AG09309 (cell line): ENCODE results near the gene TMEM63C.
"Not testable (repeated sequence)": the region's sequence is repeated elsewhere in the genome, so short reads cannot be mapped to it uniquely, and the experiment has no call there.

Experiments used
- DNase-seq: peaks from one replicate; pipeline ENCODE4 v3.0.0-alpha.2; 2010; ENCODE audit warnings: low read depth
- H3K4me3 ChIP-seq: 2 replicates; pipeline ENCODE4 v1.5.1; 2011; ENCODE audit warnings: mild to moderate bottlenecking, low read depth, low read length, moderate library complexity; ENCODE audit not compliant: control insufficient read depth
- CTCF ChIP-seq: IDR thresholded peaks from 2 replicates; pipeline ENCODE4 v1.5.1; 2011; ENCODE audit warnings: mild to moderate bottlenecking, low read depth, low read length, inconsistent platforms; ENCODE audit not compliant: insufficient read depth, control insufficient read depth; ENCODE audit errors: missing control alignments

The TMEM63C gene

GRCh38 chr14:77276295-77276935 is 94.8 kb downstream of the TMEM63C start:
- no peak for DNase-seq
- TF ChIP-seq CTCF = no peak
- no peak overlapping the region for H3K4me3 ChIP-seq

GRCh38 chr14:77276959-77277358 is 95.4 kb downstream of the TMEM63C start:
- no peak for DNase-seq
- H3K4me3 ChIP-seq = no peak overlapping the region
- TF ChIP-seq CTCF = no peak

- no peak for TF ChIP-seq CTCF
- H3K4me3 ChIP-seq = no peak overlapping the region
- DNase-seq = no peak
Observed at GRCh38 chr14:77278461-77279230, 97.0 kb downstream of the TMEM63C start.

GRCh38 chr14:77279719-77280118 is 98.1 kb downstream of the TMEM63C start:
- no peak overlapping the region for H3K4me3 ChIP-seq
- no peak for TF ChIP-seq CTCF
- no peak for DNase-seq

- H3K4me3 ChIP-seq, DNase-seq: not testable (repeated sequence)
Observed at GRCh38 chr14:77280921-77281320, 99.3 kb downstream of the TMEM63C start.

GRCh38 chr14:77281852-77282410 is 100.3 kb downstream of the TMEM63C start:
- no peak for DNase-seq
- H3K4me3 ChIP-seq = no peak overlapping the region
- no peak for TF ChIP-seq CTCF

- TF ChIP-seq CTCF = no peak
- no peak for DNase-seq
- H3K4me3 ChIP-seq = no peak overlapping the region
Observed at GRCh38 chr14:77284066-77284465, 102.5 kb downstream of the TMEM63C start.
